ENCODE results near the gene SELENOF.

Gene SELENOF

GRCh38 chr1:86852782-86853408 is 61.0 kb downstream of the SELENOF start:
- TF ChIP-seq CTCF (IDR thresholded peaks at IDR 0.05; ENCODE audit: insufficient read depth, low read depth, low read length, missing control alignments), result no peak
- DNase-seq (ENCODE audit: low read depth), result no peak
- H3K4me3 ChIP-seq (ENCODE audit: low read depth, low read length), result no peak overlapping the region

GRCh38 chr1:86852289-86852688 is 61.6 kb downstream of the SELENOF start:
- no peak for TF ChIP-seq CTCF (IDR thresholded peaks at IDR 0.05; ENCODE audit: insufficient read depth, low read depth, low read length, missing control alignments)
- H3K4me3 ChIP-seq (ENCODE audit: low read depth, low read length), result no peak overlapping the region

GRCh38 chr1:86849756-86850155 is 64.2 kb downstream of the SELENOF start:
- TF ChIP-seq CTCF (IDR thresholded peaks at IDR 0.05; ENCODE audit: insufficient read depth, low read depth, low read length, missing control alignments), result no peak
- peak overlapping the region; percentile 54 for H3K4me3 ChIP-seq (ENCODE audit: low read depth, low read length)

More at GRCh38 chr1:86852289-86852688, 61.6 kb downstream of the SELENOF start:
- peak; percentile 53 for DNase-seq (ENCODE audit: low read depth)

GRCh38 chr1:86848654-86849053 is 65.3 kb downstream of the SELENOF start:
- H3K4me3 ChIP-seq (ENCODE audit: low read depth, low read length), result no peak overlapping the region
- no peak for TF ChIP-seq CTCF (IDR thresholded peaks at IDR 0.05; ENCODE audit: insufficient read depth, low read depth, low read length, missing control alignments)
- DNase-seq (ENCODE audit: low read depth), result no peak

More at GRCh38 chr1:86849756-86850155, 64.2 kb downstream of the SELENOF start:
- no peak for DNase-seq (ENCODE audit: low read depth)

GRCh38 chr1:86846164-86846647 is 67.7 kb downstream of the SELENOF start:
- no peak for DNase-seq (ENCODE audit: low read depth)
- H3K4me3 ChIP-seq (ENCODE audit: low read depth, low read length), result no peak overlapping the region
- TF ChIP-seq CTCF (IDR thresholded peaks at IDR 0.05; ENCODE audit: insufficient read depth, low read depth, low read length, missing control alignments), result no peak

GRCh38 chr1:86845514-86845913 is 68.4 kb downstream of the SELENOF start:
- H3K4me3 ChIP-seq (ENCODE audit: low read depth, low read length), result no peak overlapping the region
- no peak for DNase-seq (ENCODE audit: low read depth)
- TF ChIP-seq CTCF (IDR thresholded peaks at IDR 0.05; ENCODE audit: insufficient read depth, low read depth, low read length, missing control alignments), result no peak

- no peak overlapping the region for H3K4me3 ChIP-seq (ENCODE audit: low read depth, low read length)
Observed at GRCh38 chr1:86841116-86841515, 72.8 kb downstream of the SELENOF start.

More at GRCh38 chr1:86841116-86841515, 72.8 kb downstream of the SELENOF start:
- TF ChIP-seq CTCF (IDR thresholded peaks at IDR 0.05; ENCODE audit: insufficient read depth, low read depth, low read length, missing control alignments), result no peak
- DNase-seq (ENCODE audit: low read depth), result no peak

All from GM12865 (cell line).